ENCODE data around the gene OPALIN. TPM values are rescaled to one million over a fixed set of nuclear protein-coding genes. Genes with fewer than 3 reads are reported as not detected.

The OPALIN gene
- total and polyA plus RNA-seq, 2 donors (not counting 3 experiments of a cell fraction or from before 2014, with no cell fraction given): not detected

DNA sequence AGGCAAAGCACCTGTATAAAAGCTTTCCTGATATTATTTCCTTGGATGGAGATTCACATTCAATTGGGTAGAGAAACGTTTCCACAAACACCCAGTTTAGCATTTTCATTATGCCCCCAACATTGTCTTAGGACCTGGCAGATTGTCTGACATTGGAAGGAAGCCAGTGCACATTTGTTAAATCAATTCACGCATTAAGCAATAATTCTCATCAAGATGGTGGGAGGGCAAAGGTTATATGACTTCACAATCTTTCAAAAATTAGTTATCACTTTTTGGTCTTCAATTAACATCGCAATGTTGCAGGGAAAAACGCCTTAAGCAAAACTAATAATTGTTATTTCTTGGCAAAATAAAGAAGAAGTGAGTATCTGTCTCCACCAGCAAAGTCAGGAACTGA, 16.4 kb downstream of the OPALIN start:
- DNase-seq (ENCODE audit: low read depth, low spot score) (no peak), FAIRE-seq (no peak)
- Histone ChIP-seq H3K27me3 (ENCODE audit: control insufficient read depth in 2 of 2, insufficient read depth in 2 of 2, low read length in 2 of 2) (peaks cover 3 to 4% of the 10 kb centered on the region in 2 experiments), H3K9me3 (replicated peaks; ENCODE audit: control insufficient read depth, insufficient read depth, low read length) (no peaks in the 10 kb centered on the region), H3K9ac (replicated peaks; ENCODE audit: extremely low read depth, insufficient read depth, low read length) (no peak overlapping the region), H3K9me1 (replicated peaks; ENCODE audit: control insufficient read depth, extremely low read depth, insufficient read depth, low read length) (no peaks in the 10 kb centered on the region), H3K4me3 (replicated peaks in 1 of 3; ENCODE audit: insufficient read depth in 1 of 3, low read depth in 1 of 3, low read length in 3 of 3) (no peak overlapping the region), H3K27ac (ENCODE audit: insufficient read depth, low read depth, low read length) (no peak overlapping the region), H3K4me1 (ENCODE audit: control insufficient read depth, extremely low read depth, insufficient read depth, low read length) (no peaks in the 10 kb centered on the region), H2AFZ (ENCODE audit: low read depth, low read length) (no peak overlapping the region), H3K4me2 (ENCODE audit: insufficient read depth, low read length) (no peak overlapping the region), H3K79me2 (ENCODE audit: control insufficient read depth, insufficient read depth, low read length) (no peaks in the 10 kb centered on the region), H4K20me1 (replicated peaks; ENCODE audit: control insufficient read depth, extremely low read depth, insufficient read depth, low read length) (no peaks in the 10 kb centered on the region), H3K36me3 (ENCODE audit: control insufficient read depth in 2 of 2, extremely low read depth in 1 of 2, insufficient read depth in 2 of 2, low read length in 2 of 2) (no peaks in the 10 kb centered on the region)
- CTCF ChIA-PET: no interaction called here
- intact Hi-C loops (cut with micrococcal nuclease) (no loop called here), dilution Hi-C loops (cut with MboI; ENCODE audit: extremely low pct_ligation_motif_present, low sequenced_read_pairs) (no loop called here)
- POLR2A ChIA-PET: no interaction called here
- BruUV-seq (replicated peaks): no TSS peak
- TF ChIP-seq MYC (IDR thresholded peaks at IDR 0.05; ENCODE audit: low read depth, low read length) (no peak), GATA2 (IDR thresholded peaks at IDR 0.05; ENCODE audit: insufficient read depth, insufficient read length, low read depth, low read length) (no peak), POLR2AphosphoS5 (IDR thresholded peaks at IDR 0.05; ENCODE audit: insufficient read depth, low read depth, low read length) (no peak), MAX (IDR thresholded peaks at IDR 0.05; ENCODE audit: insufficient read depth, insufficient read length) (no peak)

- no peak overlapping the region for H3K4me3 ChIP-seq (replicated peaks in 1 of 3; ENCODE audit: insufficient read depth in 1 of 3, low read depth in 1 of 3, low read length in 3 of 3)
- intact Hi-C loops (cut with micrococcal nuclease) (no loop called here), dilution Hi-C loops (cut with MboI; ENCODE audit: extremely low pct_ligation_motif_present, low sequenced_read_pairs) (no loop called here)
- no peaks in the 10 kb centered on the region for H3K9me3 ChIP-seq (replicated peaks; ENCODE audit: control insufficient read depth, insufficient read depth, low read length)
- H3K79me2 ChIP-seq (ENCODE audit: control insufficient read depth, insufficient read depth, low read length): no peaks in the 10 kb centered on the region
- no peak overlapping the region for H3K27ac ChIP-seq (ENCODE audit: insufficient read depth, low read depth, low read length)
- FAIRE-seq: no peak
- ChIA-PET CTCF (interaction anchor here (0.9 to 1.7 kb wide), 3 partner anchors 34 to 325 kb away, joined by 3 to 18 read pairs (median 4); no protein-coding TSS in a partner anchor), POLR2A (no interaction called here)
- no peaks in the 10 kb centered on the region for H3K4me1 ChIP-seq (ENCODE audit: control insufficient read depth, extremely low read depth, insufficient read depth, low read length)
- H3K9ac ChIP-seq (replicated peaks; ENCODE audit: extremely low read depth, insufficient read depth, low read length): no peak overlapping the region
- no peaks in the 10 kb centered on the region for H3K9me1 ChIP-seq (replicated peaks; ENCODE audit: control insufficient read depth, extremely low read depth, insufficient read depth, low read length)
- H3K27me3 ChIP-seq (ENCODE audit: control insufficient read depth in 2 of 2, insufficient read depth in 2 of 2, low read length in 2 of 2): peaks cover 3 to 4% of the 10 kb centered on the region in 2 experiments
- H4K20me1 ChIP-seq (replicated peaks; ENCODE audit: control insufficient read depth, extremely low read depth, insufficient read depth, low read length): no peaks in the 10 kb centered on the region
- H3K36me3 ChIP-seq (ENCODE audit: control insufficient read depth in 2 of 2, extremely low read depth in 1 of 2, insufficient read depth in 2 of 2, low read length in 2 of 2): no peaks in the 10 kb centered on the region
- TF ChIP-seq POLR2A (IDR thresholded peaks at IDR 0.05; ENCODE audit: low read depth, low read length) (no peak), JUN (IDR thresholded peaks at IDR 0.05; ENCODE audit: borderline replicate concordance, insufficient read depth, insufficient read length, low read depth) (no peak), MYC (IDR thresholded peaks at IDR 0.05; ENCODE audit: low read depth, low read length) (no peak), EZH2 (IDR thresholded peaks at IDR 0.05; ENCODE audit: borderline replicate concordance, low read depth, low read length, severe bottlenecking) (no peak), CTCF (IDR thresholded peaks at IDR 0.05; ENCODE audit: extremely low read depth in 1 of 2, insufficient read depth in 1 of 2, low read depth in 1 of 2, low read length in 2 of 2) (no peak), GATA2 (IDR thresholded peaks at IDR 0.05; ENCODE audit: insufficient read depth, insufficient read length, low read depth, low read length) (no peak), FOS (IDR thresholded peaks at IDR 0.05; ENCODE audit: borderline replicate concordance, insufficient read depth, low read length) (no peak), POLR2AphosphoS5 (IDR thresholded peaks at IDR 0.05; ENCODE audit: insufficient read depth, low read depth, low read length) (no peak), MAX (IDR thresholded peaks at IDR 0.05; ENCODE audit: insufficient read depth, insufficient read length) (no peak)
- BruUV-seq (replicated peaks): no TSS peak
- DNase-seq (ENCODE audit: low read depth, low spot score): no peak
- H2AFZ ChIP-seq (ENCODE audit: low read depth, low read length): no peak overlapping the region
- H3K4me2 ChIP-seq (ENCODE audit: insufficient read depth, low read length): no peak overlapping the region
Measured at GRCh38 chr10:96341219-96342182, 17.3 kb downstream of the OPALIN start.

Data from endothelial cell of umbilical vein (primary cell).